Tongue (tissue), 2 donors: ENCODE data around the gene KIRREL1. TPM values are rescaled to one million over a fixed set of nuclear protein-coding genes. Genes with fewer than 3 reads are reported as not detected.

ENCODE experiments used
- DNase-seq: peaks from one replicate; pipeline ENCODE4 v3.0.0-alpha.2; 2015
- total RNA-seq: library from RNA; depleted of rRNA; stranded (reverse); fragments of >200 nt; gene quantifications from one replicate; pipeline ENCODE4 v1.2.3, GENCODE V29; 2014

KIRREL1 gene
- total RNA-seq, 1 donor from 2014 or later = 46.2 TPM

DNA sequence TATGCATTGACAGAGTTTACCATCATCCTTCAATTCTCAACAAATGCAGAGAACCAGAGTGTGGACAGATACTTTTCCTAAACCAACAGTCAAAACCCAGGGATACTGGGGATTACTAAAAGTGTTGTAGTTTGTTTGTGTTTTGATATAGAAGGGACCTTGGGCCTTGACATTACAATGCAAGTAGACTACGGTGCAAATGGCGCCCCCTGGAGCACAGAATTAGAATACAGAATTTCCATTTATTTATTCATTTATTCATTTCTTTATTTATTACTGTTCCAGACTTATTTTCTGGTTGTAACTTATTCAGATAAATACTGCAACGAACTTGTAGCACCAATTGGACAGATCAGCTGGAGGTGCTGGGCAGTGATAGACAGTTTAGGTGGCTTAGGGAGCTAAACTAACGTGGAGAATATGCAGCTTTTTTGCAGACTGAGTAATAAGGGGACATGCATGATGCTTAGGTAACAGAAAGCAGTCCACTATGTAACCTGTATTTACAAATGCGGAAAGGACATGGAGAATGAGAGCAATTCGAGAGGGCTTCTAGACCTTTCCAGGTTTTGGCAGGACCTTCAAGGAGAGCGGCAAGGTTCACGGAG lies 42.6 kb downstream of the KIRREL1 start:
- peak; percentile 73 for DNase-seq

- DNase-seq = no peak
Observed at GRCh38 chr1:158037008-158037865, 43.8 kb downstream of the KIRREL1 start.

- DNase-seq = no peak
Observed at GRCh38 chr1:158037866-158038359, 44.5 kb downstream of the KIRREL1 start.

- DNase-seq = no peak
Observed at GRCh38 chr1:158038793-158039192, 45.3 kb downstream of the KIRREL1 start.

DNA sequence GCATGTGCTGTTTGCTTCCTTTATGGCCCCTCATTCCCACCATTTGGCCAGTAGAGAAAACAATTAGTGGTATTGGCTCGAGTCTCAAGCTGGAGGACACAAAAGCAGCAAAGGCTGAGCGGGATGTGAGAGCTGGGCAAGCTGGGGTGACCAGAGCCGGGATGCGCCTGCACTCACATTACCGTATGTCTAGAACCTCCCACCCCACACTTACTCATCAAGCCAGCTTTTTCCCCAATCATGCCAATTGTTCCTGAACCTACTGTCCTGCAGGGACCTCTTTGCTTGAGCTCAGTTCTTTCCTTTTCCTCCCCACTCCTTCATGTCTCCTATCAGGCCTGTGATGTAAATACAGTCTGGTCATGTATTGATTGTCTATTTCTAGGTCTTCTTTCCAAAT lies 45.9 kb downstream of the KIRREL1 start:
- no peak for DNase-seq

GRCh38 chr1:158040323-158040722 lies 46.9 kb downstream of the KIRREL1 start:
- DNase-seq = no peak

DNA sequence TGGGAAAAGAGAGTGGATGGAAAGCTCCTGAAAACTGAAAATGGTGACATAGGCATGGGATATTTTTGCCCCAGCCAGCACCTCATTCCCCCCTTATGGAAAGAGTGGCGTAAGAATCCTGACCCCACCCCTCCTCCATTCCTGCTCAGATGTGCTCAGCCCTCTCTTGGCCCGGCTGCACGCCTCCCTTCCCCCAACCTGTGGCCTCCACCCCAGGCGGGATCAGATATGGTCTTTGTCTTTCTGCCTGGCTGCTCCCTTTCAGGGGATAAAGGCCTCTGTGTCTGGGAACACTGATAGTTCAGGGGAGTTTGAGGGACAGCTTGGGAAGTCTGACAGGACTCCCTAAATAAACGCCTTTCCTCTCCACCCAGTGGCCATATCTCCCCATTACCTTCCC lies 49.8 kb downstream of the KIRREL1 start:
- DNase-seq = no peak

GRCh38 chr1:158045639-158046038 lies 52.2 kb downstream of the KIRREL1 start:
- no peak for DNase-seq

DNA sequence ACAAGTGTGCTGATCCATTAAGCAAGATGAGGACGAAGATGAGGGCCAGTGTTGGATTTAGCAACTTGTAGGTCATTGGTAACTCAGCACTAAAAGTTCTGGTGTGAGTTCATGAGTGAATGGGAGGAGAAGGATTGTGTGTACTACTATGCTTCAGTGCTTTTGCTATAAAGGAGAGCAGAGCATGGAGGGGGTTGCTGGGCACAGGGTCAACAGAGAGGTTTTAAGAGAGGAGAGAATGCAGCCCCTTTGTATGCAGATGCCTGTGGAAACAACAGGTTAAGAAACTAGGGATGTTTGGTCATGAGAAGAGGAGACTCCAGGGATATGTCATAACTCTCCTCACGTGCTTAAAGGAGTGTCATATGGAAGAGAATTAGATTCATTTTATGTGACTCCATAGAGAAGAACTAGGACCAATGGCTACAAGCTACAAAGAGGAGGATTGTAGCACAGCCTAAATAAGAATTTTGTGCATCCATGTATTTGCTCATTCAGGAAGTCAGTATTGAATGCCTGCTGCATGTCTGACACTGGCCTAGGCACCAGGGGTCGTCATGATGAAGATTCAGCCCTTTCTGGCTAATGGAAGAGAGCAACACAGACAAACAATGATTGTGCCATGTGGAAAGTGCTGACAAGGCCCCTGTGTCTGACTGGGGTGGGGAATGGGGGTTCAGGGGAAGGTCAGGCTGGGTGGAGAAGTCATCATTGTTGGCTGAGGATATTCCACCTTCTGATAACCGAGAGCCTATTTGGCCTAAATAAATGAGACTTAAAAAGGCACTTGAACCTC lies 53.5 kb downstream of the KIRREL1 start:
- DNase-seq = no peak

GRCh38 chr1:158048371-158049067 lies 55.1 kb downstream of the KIRREL1 start:
- no peak for DNase-seq

DNA sequence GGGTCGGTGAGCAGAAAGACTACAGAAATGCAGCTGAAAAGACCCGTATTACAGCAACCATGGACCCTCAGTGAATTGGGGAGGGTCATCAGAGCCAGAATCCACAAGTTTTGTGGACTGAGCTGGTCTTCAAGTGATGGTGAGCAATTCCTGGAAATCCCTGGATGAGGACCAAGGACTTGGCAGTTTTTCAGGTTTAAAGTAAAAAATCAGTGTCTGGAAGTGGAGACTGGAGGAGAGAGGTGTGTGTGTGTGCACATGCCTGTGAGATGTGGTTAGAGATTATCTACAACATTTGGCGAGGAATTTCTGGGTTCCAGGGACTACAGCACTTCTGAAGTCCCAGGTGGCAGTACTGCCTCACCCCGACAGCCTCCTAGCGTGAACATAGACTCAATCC lies 56.4 kb downstream of the KIRREL1 start:
- peak; percentile 79 for DNase-seq

- DNase-seq = no peak
Observed at GRCh38 chr1:158053276-158053675, 59.8 kb downstream of the KIRREL1 start.

- DNase-seq = no peak
Observed at GRCh38 chr1:158054721-158055120, 61.3 kb downstream of the KIRREL1 start.

- DNase-seq = no peak
Observed at GRCh38 chr1:158055854-158056253, 62.4 kb downstream of the KIRREL1 start.

- DNase-seq = no peak
Observed at GRCh38 chr1:158056498-158056897, 63.1 kb downstream of the KIRREL1 start.

DNA sequence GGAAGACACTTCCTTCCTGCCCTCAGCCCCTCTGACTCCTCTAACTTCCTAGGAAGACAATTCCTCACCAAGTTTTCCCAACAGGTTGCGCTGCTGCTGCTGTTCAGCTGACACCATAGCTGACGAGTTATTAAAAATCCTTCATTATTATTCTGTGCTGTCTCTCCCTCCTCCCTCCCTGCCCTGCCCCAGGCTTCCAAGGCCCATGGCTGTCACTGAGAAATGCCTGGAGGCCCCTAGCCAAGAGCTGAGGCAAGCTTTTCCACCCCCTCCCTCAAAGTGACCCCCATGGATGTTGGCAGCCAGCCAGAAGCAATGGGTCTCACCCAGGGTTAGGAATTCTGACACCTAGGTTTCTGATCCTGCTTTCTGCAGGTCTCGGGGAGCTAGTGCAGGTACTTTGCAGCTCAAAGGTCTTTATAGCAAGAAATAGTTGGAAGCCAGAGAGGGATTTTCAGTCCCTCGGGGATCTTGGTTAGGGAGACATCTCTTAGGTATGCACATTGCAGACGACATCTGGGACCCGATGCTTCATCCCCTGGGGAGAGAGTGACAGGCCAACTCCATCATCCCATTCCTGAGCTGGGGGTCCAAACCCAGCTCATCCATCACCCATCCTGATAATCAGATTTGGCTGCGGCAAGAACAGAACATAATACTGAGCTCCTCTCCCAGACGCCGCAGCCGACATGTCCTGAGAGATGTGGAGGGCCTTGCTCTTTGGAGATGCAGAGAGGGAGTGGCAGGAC lies 65.0 kb downstream of the KIRREL1 start:
- no peak for DNase-seq

DNA sequence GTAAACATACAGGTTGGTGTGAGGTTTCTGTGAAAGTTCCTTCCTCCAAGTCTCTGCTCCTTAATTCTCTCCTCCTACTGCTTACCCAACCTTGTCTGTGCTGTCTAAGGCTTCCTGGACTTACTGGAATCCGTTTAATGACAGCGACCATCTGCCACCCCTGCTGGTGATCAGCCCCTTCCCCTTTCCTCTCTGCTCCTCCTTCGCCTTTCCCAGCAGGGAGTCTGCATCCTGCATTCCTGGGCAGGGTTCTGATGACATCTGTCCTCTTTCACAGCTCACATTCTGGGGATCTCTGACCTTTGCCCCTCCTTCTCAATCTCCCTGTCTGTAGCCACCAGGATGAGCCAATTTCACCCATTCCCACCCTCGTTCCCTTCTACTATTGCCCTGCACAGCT lies 66.5 kb downstream of the KIRREL1 start:
- DNase-seq = no peak

DNA sequence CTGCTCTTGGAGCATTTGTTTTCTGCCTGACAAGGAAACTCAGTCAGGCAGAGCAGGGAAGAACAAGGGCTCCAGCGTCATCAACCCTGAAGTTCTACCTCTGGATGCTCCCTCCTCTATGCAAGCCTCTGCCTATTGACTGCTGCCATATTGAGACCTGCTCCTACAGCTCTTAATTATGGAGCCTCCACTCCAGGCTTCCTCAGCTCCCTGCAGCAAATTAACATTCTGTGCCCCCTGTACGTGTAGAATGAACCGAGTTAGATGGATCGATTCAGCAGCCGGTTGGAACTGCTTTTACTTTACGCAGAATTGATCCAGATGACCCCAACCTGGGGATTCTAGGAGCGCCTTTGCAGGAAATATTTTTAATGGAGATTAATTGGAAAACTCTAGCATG lies 68.7 kb downstream of the KIRREL1 start:
- DNase-seq = no peak

- peak; percentile 37 for DNase-seq
Observed at GRCh38 chr1:158067662-158068061, 74.2 kb downstream of the KIRREL1 start.

DNA sequence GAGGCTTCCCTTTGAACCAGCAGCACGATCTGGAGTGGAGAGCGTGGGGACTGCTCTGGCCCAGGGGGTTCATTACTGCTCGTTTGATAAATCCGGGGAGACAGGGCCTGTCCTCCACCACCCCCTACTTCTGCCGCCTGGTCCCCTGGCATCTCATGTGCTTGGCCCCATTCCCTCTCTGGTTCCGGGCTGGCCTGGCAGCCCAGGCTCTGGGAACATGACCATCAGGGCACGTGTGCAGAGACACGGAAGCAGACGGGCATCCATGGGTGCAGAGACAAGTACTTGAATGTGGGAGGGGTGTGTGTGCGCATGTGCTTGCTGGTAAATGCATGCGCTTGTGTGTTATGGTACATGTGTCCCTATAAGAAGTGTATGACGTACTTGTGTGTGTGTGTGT lies 75.5 kb downstream of the KIRREL1 start:
- DNase-seq = no peak

- DNase-seq = peak; percentile 24
Observed at GRCh38 chr1:158071138-158071537, 77.7 kb downstream of the KIRREL1 start.
